ENCODE measurements around the gene SLC26A2.

GRCh38 chr5:150022681-150023080 is 62.1 kb downstream of the SLC26A2 start:
- TF ChIP-seq GATA2 (IDR thresholded peaks at IDR 0.05; ENCODE audit: low read depth, low read length) (no peak), GATA3 (IDR thresholded peaks at IDR 0.05; ENCODE audit: low read depth, low read length) (no peak)

Data from SH-SY5Y (cell line).